OCI-LY1 (cell line): ENCODE measurements around the gene ROR2.

Source experiments
- H2AFZ ChIP-seq: fragments of 200-600 bp; sonication (generic), shearing (Covaris generic); 2 replicates; pipeline ENCODE4 v1.6.0; 2014; ENCODE audit warnings: antibody characterized with exemption, mild to moderate bottlenecking, low read length
- H3F3A ChIP-seq: fragments of 200-600 bp; sonication (generic), shearing (Covaris generic); 2 replicates; pipeline ENCODE4 v1.6.0; 2014; ENCODE audit warnings: mild to moderate bottlenecking, antibody characterized with exemption, low read length, moderate library complexity; ENCODE audit not compliant: insufficient read depth
- H3K27ac ChIP-seq: fragments of 200-600 bp; sonication (generic); 2 replicates; pipeline ENCODE4 v1.5.1; 2014; ENCODE audit warnings: low read length, mixed run types, mild to moderate bottlenecking, low read depth; ENCODE audit not compliant: poor library complexity, severe bottlenecking
- H3K27me3 ChIP-seq: fragments of 200-600 bp; sonication (generic); 2 replicates; pipeline ENCODE4 v1.6.0; 2014; ENCODE audit warnings: antibody characterized with exemption, mild to moderate bottlenecking, low read length, moderate library complexity; ENCODE audit not compliant: insufficient read depth
- H3K36me3 ChIP-seq: fragments of 200-600 bp; sonication (generic); 2 replicates; pipeline ENCODE4 v1.6.1; 2014; ENCODE audit warnings: mild to moderate bottlenecking, antibody characterized with exemption, low read length, moderate library complexity, mixed read lengths; ENCODE audit not compliant: insufficient read depth
- H3K4me1 ChIP-seq: fragments of 200-600 bp; sonication (generic); 2 replicates; pipeline ENCODE4 v1.5.1; 2014; ENCODE audit warnings: mild to moderate bottlenecking, low read length, moderate library complexity; ENCODE audit not compliant: insufficient read depth, severe bottlenecking
- H3K4me2 ChIP-seq: fragments of 200-600 bp; sonication (generic), shearing (Covaris generic); 2 replicates; pipeline ENCODE4 v1.6.1; 2014; ENCODE audit warnings: low read length
- H3K4me3 ChIP-seq: fragments of 200-600 bp; sonication (generic); 2 replicates; pipeline ENCODE4 v1.5.1; 2014; ENCODE audit warnings: low read length, low read depth, mild to moderate bottlenecking, mixed read lengths; ENCODE audit not compliant: poor library complexity, severe bottlenecking
- H3K79me2 ChIP-seq: fragments of 200-600 bp; shearing (Covaris generic); 2 replicates; pipeline ENCODE4 v1.6.1; 2016; ENCODE audit warnings: mixed run types, low read length, mixed read lengths; ENCODE audit not compliant: insufficient read depth
- H3K9ac ChIP-seq: fragments of 200-600 bp; sonication (generic), shearing (Covaris generic); 2 replicates; pipeline ENCODE4 v1.6.1; 2014; ENCODE audit warnings: mild to moderate bottlenecking, low read length, mixed read lengths
- H3K9me2 ChIP-seq: fragments of 200-600 bp; sonication (generic), shearing (Covaris generic); 2 replicates; pipeline ENCODE4 v1.6.1; 2014; ENCODE audit warnings: low read depth, mild to moderate bottlenecking, low read length, mixed read lengths
- H3K9me3 ChIP-seq: fragments of 200-600 bp; shearing (Covaris generic); 2 replicates; pipeline ENCODE4 v1.6.1; 2014; ENCODE audit warnings: low read length, mixed read lengths
- H4K20me1 ChIP-seq: fragments of 200-600 bp; sonication (generic), shearing (Covaris generic); 2 replicates; pipeline ENCODE4 v1.6.0; 2016; ENCODE audit warnings: mild to moderate bottlenecking, low read length; ENCODE audit not compliant: insufficient read depth
- EZH2 ChIP-seq: fragments of 200-600 bp; sonication (generic), shearing (Covaris generic); IDR thresholded peaks from 2 replicates; pipeline ENCODE4 v1.8.0; 2017; ENCODE audit warnings: borderline replicate concordance, mixed run types, mild to moderate bottlenecking, antibody characterized with exemption, low read length, moderate library complexity, mixed read lengths
- TF ChIP-seq, protein P1 (sequence below): fragments of 200-600 bp; sonication (generic), shearing (Covaris generic); IDR thresholded peaks from 2 replicates; pipeline ENCODE4 v1.5.1; 2017; ENCODE audit warnings: mild to moderate bottlenecking, antibody characterized with exemption, low read length, moderate library complexity, mixed read lengths

ROR2 gene

DNA sequence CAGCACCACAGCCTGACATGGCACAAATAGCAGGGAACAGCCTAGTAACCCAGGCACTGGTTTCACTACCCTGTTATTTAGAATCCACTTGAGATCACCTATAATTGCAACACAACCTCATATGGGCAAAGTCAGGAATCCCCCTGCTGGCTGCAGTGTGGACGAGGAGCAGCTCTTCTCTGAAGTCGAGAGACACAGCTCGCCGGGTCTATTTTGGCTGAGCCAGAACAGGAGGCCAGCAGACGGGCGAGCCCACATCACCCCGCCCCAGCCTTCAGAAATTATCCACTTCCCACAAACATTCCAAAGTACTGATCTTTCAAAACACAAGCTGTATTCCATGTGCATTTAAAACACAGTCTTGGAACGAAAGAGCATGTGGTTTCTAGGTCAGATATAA is 179.0 kb downstream of the ROR2 start:
- Histone ChIP-seq H3K36me3 (no peaks in the 10 kb centered on the region), H3K4me1 (no peaks in the 10 kb centered on the region), H3K27me3 (no peaks in the 10 kb centered on the region; the same call in 1 of the 2 replicates), H3K9me3 (no peaks in the 10 kb centered on the region), H3K9me2 (no peaks in the 10 kb centered on the region), H3K4me2 (no peak overlapping the region), H4K20me1 (no peaks in the 10 kb centered on the region), H2AFZ (no peak overlapping the region), H3K9ac (no peak overlapping the region), H3F3A (no peaks in the 10 kb centered on the region), H3K4me3 (no peak overlapping the region), H3K27ac (no peak overlapping the region), H3K79me2 (no peaks in the 10 kb centered on the region)
- no peak for TF ChIP-seq EZH2
- TF ChIP-seq, protein P1, sequence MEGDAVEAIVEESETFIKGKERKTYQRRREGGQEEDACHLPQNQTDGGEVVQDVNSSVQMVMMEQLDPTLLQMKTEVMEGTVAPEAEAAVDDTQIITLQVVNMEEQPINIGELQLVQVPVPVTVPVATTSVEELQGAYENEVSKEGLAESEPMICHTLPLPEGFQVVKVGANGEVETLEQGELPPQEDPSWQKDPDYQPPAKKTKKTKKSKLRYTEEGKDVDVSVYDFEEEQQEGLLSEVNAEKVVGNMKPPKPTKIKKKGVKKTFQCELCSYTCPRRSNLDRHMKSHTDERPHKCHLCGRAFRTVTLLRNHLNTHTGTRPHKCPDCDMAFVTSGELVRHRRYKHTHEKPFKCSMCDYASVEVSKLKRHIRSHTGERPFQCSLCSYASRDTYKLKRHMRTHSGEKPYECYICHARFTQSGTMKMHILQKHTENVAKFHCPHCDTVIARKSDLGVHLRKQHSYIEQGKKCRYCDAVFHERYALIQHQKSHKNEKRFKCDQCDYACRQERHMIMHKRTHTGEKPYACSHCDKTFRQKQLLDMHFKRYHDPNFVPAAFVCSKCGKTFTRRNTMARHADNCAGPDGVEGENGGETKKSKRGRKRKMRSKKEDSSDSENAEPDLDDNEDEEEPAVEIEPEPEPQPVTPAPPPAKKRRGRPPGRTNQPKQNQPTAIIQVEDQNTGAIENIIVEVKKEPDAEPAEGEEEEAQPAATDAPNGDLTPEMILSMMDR, result 0 out of 2 replicates have a peak, but pooled peaks have one; percentile 4

DNA sequence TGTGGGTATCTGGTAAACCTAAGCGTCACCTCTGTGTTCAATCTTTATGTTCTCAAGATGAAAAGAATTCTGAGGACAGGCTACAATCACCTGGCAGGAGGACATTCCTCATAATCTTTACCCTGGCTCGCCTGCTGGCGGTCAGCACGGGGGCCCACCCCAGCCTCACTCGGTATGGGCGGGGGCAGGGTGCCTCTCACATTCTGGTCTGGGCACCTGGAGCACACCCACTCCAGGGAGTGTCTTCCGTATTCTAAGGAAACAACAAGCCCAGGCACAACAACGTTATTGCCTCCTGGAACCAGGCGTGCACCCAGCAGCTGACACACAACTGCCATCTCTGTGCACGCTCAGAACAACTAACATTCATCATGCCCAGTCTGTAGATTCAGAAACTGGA is 179.8 kb downstream of the ROR2 start:
- Histone ChIP-seq H3K4me1 (no peaks in the 10 kb centered on the region), H3F3A (no peaks in the 10 kb centered on the region), H3K27me3 (no peaks in the 10 kb centered on the region; the same call in 1 of the 2 replicates), H2AFZ (no peak overlapping the region), H3K4me3 (no peak overlapping the region), H3K9me3 (no peaks in the 10 kb centered on the region), H3K9me2 (no peaks in the 10 kb centered on the region), H3K79me2 (no peaks in the 10 kb centered on the region), H3K9ac (no peak overlapping the region), H3K27ac (no peak overlapping the region), H3K36me3 (no peaks in the 10 kb centered on the region), H3K4me2 (no peak overlapping the region), H4K20me1 (no peaks in the 10 kb centered on the region)
- TF ChIP-seq EZH2, result no peak
- TF ChIP-seq, protein P1, result no peak

DNA sequence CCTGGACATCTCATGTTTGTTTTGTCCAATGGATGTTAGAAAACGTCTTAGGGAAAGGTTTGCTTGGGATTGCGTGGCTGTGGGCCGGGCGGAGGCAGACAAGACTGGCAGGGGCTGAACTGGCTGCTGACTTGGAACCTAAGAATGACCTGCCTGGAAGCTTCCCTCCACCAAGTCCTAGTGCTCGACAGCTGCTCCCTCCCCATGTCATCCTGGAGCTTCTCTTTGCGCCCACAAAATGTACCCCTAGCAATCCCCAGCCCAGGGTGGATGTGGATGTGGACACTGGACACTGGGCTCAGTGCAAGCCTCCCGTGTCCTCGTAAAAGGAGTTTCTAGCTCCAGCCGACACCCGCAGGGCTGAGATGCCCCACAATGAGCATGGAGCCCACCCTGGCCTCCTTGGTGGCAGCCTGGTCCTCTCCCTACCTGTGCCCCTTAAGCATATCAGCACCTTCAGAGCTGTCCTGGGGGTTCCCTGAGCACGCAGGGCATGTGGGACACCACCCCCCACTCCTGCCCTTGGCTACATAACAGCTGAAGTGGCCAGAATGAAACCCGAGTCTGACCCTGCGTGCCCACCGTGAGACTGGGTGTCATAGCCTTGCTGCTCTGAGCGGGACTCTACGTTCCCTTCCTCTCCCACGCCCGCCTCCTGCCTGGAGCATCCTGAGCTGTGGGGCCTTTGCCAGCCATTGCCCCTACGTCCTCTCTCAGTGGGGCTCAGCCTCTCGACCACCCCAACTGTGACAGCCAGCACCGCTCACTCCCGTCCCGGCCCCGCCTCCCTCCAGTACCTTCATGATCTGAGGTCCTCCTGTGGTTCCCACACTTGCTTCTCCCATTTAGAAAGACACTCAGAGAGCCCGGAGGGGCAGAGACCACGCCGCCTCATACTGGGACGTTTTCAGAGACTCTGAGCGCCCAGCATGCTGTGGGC is 180.8 kb downstream of the ROR2 start:
- Histone ChIP-seq H4K20me1 (no peaks in the 10 kb centered on the region), H3K4me1 (no peaks in the 10 kb centered on the region), H3K9me3 (0 out of 2 replicates have a peak, but pooled peaks cover 4% of the 10 kb centered on the region), H3K27ac (no peak overlapping the region), H3K79me2 (no peaks in the 10 kb centered on the region), H3K9ac (no peak overlapping the region), H3K4me3 (no peak overlapping the region), H2AFZ (no peak overlapping the region), H3K27me3 (no peaks in the 10 kb centered on the region; the same call in 1 of the 2 replicates), H3K4me2 (no peak overlapping the region), H3K9me2 (no peaks in the 10 kb centered on the region), H3F3A (no peaks in the 10 kb centered on the region), H3K36me3 (no peaks in the 10 kb centered on the region)
- TF ChIP-seq, protein P1, result no peak
- TF ChIP-seq EZH2, result no peak
